Measurements from ENCODE around the gene KRT71.

KRT71 gene

DNA sequence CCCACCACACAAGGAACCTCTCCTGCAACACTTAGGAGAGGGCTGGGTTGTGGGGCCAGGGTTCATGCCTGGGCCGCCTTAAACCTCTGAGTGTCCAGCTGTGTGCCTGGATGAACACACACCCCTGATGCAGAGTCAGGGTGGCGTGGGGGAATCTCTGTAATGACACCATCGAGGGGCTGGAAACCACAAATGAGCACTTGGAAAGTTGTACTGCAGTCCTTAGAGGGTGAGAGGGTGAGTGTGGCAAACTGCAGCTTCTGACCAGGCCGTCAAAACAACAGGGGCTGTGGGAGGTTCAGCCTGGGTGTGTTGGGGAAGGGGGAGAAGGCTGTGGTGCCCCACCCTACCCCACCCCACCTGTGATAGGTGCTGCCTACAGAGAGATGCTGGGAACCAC is 20.3 kb downstream of the KRT71 start:
- DNase-seq (ENCODE audit: low spot score), result no peak
- TF ChIP-seq, protein P1, sequence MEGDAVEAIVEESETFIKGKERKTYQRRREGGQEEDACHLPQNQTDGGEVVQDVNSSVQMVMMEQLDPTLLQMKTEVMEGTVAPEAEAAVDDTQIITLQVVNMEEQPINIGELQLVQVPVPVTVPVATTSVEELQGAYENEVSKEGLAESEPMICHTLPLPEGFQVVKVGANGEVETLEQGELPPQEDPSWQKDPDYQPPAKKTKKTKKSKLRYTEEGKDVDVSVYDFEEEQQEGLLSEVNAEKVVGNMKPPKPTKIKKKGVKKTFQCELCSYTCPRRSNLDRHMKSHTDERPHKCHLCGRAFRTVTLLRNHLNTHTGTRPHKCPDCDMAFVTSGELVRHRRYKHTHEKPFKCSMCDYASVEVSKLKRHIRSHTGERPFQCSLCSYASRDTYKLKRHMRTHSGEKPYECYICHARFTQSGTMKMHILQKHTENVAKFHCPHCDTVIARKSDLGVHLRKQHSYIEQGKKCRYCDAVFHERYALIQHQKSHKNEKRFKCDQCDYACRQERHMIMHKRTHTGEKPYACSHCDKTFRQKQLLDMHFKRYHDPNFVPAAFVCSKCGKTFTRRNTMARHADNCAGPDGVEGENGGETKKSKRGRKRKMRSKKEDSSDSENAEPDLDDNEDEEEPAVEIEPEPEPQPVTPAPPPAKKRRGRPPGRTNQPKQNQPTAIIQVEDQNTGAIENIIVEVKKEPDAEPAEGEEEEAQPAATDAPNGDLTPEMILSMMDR (IDR thresholded peaks at IDR 0.05; ENCODE audit: extremely low read depth, missing control alignments), result no peak

DNA sequence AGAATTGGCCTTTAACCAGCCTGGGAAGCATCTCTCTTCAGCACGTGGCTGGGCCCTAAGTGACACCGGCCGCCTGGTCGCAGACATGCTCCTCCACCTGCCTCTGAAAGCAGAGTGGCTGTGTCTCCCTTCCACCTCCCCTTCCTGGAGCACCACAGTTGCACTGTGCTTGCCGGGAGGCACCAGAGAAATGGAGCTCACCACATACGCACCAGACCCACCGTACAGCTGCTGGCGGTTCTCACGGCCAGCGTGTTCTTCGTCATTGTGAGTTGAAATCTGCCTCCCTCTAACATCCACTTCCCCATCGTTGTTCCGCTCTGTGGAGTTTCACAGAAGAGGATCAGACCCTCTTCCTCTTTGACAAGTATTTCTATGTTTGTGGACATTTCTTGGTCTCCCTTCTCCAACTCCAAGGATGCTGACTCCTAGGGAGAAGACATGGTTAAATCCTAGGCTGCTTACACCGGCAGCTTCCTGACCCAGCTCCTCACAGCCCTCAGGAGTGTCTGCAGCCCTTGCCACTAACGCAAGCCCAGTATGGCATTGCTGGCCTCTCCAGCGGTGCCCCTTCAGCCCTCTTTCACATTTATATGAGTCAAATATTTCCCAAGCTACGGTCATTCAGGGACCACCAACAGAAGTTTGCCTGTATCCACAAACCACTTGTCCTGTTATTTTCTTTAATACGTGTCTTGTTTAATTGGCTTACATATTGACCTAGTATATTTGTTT is 21.2 kb downstream of the KRT71 start:
- TF ChIP-seq, protein P1 (IDR thresholded peaks at IDR 0.05; ENCODE audit: extremely low read depth, missing control alignments), result no peak
- DNase-seq (ENCODE audit: low spot score), result no peak

DNA sequence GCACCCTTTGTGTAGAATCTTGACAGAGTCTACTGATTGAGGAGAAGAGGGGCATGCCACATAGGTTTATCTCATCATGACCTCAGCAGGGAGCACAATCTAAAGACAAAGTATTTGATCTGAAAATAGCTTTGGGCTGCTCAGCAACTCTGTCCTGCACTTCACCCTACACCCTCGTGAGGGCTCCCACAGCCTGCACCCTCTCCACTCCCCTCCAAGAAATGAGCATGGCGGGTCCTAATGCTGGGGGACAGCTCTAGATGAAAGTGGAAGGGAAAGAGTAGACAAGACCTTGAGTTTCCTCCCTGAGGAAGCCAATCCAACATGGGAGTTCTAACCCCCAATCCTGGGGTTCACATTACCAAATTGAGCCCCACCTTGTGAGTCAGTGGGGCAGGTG is 22.0 kb downstream of the KRT71 start:
- TF ChIP-seq, protein P1 (IDR thresholded peaks at IDR 0.05; ENCODE audit: extremely low read depth, missing control alignments), result no peak
- no peak for DNase-seq (ENCODE audit: low spot score)

DNA sequence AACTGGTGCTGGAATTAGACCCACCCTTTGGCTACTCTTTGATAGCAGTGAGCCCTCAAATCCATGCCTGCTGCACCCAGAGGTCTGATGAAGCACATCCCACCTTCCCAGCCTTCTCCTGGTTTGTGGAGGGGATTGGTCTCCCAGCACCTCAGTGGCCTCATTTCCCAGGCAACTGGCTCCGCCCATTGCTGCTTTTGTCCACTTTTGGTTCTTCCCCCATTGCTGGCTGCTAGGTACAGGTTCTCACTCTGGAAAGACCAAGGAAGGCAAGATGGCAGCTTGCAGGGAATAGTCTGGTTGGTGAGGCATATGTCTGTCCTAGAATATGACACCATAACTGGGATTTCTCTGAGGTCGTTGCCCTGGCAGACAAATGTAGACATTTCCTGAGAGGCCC is 22.6 kb downstream of the KRT71 start:
- TF ChIP-seq, protein P1 (IDR thresholded peaks at IDR 0.05; ENCODE audit: extremely low read depth, missing control alignments), result no peak
- DNase-seq (ENCODE audit: low spot score), result no peak

DNA sequence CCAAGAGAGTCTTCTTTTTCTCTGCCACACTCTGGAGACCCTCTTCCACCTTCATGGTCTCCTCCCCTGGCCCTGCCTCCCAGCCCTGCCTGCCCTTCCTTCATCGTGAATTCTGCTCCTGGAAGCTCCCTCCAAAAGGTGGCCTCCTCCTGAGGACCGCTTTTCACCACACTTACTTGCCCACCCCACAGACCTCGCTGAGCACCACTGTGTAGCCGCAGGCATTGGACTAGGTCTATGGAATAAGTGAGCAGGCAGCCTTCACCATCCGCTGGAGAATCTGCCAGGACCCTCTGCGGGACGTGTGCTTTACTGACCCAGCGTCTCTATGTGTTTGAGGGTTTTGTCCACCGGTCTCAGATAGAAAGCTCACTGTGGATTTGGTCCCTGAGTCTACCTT is 23.1 kb downstream of the KRT71 start:
- TF ChIP-seq, protein P1 (IDR thresholded peaks at IDR 0.05; ENCODE audit: extremely low read depth, missing control alignments), result no peak
- DNase-seq (ENCODE audit: low spot score), result no peak

DNA sequence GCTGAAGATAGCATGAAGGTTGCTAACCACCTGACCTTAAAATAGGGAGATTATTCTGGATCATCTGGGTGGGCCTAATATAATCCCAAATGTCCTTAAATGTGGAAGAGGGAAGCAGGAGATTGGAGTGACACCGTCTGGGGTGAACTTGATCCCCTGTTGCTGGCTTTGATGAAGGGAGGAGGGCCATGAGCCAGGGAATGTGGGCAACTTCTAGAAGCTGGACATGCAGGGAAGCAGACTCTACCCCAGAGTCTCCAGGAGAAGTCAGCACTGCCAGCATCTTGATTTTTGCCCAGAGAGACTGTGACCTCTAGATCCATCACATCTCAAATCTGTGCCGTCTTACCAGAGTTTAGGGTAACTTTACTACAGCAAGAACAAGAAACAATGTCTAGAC is 23.5 kb downstream of the KRT71 start:
- no peak for DNase-seq (ENCODE audit: low spot score)
- TF ChIP-seq, protein P1 (IDR thresholded peaks at IDR 0.05; ENCODE audit: extremely low read depth, missing control alignments), result no peak

- no peak for DNase-seq (ENCODE audit: low spot score)
- TF ChIP-seq, protein P1 (IDR thresholded peaks at IDR 0.05; ENCODE audit: extremely low read depth, missing control alignments), result no peak
Observed at GRCh38 chr12:52528641-52529143, 24.3 kb downstream of the KRT71 start.
